Ecto neural progenitor cell (in vitro differentiated cells): ENCODE data around the gene DNMBP.

Source experiments
- DNase-seq: peaks from one replicate; pipeline ENCODE4 v3.0.0-alpha.2; 2018; ENCODE audit warnings: low spot score

DNMBP gene, protein sequence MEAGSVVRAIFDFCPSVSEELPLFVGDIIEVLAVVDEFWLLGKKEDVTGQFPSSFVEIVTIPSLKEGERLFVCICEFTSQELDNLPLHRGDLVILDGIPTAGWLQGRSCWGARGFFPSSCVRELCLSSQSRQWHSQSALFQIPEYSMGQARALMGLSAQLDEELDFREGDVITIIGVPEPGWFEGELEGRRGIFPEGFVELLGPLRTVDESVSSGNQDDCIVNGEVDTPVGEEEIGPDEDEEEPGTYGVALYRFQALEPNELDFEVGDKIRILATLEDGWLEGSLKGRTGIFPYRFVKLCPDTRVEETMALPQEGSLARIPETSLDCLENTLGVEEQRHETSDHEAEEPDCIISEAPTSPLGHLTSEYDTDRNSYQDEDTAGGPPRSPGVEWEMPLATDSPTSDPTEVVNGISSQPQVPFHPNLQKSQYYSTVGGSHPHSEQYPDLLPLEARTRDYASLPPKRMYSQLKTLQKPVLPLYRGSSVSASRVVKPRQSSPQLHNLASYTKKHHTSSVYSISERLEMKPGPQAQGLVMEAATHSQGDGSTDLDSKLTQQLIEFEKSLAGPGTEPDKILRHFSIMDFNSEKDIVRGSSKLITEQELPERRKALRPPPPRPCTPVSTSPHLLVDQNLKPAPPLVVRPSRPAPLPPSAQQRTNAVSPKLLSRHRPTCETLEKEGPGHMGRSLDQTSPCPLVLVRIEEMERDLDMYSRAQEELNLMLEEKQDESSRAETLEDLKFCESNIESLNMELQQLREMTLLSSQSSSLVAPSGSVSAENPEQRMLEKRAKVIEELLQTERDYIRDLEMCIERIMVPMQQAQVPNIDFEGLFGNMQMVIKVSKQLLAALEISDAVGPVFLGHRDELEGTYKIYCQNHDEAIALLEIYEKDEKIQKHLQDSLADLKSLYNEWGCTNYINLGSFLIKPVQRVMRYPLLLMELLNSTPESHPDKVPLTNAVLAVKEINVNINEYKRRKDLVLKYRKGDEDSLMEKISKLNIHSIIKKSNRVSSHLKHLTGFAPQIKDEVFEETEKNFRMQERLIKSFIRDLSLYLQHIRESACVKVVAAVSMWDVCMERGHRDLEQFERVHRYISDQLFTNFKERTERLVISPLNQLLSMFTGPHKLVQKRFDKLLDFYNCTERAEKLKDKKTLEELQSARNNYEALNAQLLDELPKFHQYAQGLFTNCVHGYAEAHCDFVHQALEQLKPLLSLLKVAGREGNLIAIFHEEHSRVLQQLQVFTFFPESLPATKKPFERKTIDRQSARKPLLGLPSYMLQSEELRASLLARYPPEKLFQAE (N-terminal part only)

DNA sequence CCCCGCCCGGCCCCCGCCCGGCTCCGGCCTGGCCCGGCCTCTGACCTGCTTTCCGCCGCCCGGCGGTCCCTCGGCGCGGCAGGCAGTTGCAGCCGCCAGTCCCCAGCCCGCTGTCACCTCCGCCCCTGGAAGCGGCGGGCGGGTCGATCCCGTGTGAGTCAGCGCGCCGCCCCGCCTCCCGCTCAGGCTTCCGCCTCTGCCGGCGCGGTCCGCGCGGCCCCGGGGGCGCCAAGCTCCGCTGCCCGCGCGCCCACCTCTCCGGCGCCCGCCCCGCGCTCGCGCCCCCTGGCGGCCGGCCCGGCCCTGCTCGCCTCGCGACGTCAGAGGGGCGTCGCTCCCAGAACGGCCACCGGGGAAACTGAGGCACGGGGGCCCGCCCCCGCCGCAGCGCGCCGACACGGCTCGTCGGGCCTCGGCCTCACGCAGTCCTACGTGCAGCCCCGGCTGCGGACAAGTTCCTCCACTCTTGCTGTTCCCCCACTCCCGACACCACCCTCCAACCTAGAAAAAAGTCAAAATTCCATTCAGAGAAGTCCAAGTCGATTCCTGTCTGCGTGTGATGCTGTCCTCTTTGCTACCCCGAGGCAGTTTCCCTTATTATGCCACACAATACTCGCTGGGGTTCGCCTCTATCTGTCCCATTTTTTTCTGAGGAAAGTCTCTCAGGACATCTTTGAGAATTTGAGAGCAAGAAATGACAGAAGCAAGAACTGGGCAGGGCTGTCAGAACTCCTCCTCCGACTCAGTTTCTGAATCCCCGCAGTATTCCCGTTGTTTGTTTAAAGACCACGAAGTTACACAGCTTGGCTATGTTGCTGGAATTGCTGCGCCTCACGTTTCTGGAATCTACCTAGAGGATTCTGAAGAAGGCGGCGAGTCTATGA lies at the start of gene DNMBP:
TSS of gene DNMBP (minus strand) at position 155 of the 884 bp plus-strand sequence. CDS start 37,823 bp downstream, outside the sequence.
- DNase-seq, result peak; percentile 89

DNA sequence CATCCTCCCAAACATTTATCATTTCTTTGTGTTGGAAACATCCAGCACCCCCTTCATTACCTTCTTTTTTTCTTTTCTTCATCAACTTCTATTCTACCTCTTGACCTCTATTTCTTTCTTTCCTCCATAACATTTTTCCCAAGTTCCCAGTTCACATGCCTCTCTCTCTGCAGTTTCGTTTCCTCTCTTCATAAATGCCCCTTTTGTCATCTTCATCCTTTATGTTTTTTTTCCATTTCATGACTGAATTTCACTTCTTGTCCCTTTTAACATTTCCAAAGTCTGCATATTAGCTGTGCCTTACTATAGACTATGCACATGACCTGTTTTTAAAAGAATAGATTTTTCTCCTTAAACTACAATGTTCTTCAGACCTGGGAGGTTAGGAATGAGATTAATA lies 48.2 kb upstream of the DNMBP start:
- no peak for DNase-seq

GRCh38 chr10:100053686-100054460 lies 44.1 kb upstream of the DNMBP start:
- no peak for DNase-seq

GRCh38 chr10:100046021-100046486 lies 36.3 kb upstream of the DNMBP start:
- peak; percentile 90 for DNase-seq

DNA sequence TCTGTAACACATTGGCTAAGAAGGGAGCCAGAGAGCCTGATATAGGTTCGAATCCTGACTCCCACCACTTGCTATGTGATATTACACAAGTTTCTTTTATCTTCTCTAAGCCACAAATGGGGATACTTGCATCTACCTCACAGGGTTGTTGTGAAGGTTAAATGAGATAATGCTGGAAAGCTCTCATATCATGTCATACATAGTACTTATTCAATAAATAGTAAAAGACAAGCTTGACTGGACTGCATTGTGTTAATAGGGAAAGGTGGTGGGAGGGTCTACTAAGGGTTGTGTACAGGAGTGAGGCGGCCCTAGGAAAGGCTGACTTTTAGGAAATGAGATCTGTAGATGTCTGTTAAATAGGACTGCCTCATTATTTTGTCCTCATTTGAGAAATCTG lies 35.8 kb upstream of the DNMBP start:
- no peak for DNase-seq

DNA sequence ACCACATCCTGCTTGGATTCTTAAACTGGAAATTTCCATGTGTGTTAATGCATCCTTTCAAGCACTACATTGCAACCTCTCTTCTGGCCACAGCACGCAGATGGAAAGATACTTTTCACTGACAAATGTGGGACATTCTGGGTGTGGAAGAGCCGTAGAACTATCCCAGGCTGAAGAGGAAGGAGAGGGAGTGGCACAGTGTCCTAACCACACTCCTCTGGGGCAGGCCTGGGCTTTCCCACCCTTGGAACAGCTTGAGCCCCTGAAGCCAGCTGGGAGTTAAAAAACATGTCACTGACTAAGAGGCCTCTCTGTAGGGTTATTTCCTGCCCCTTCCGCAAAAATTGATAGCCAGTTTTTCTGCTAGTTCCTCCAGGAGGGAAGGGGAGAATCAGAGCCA lies 34.0 kb upstream of the DNMBP start:
- no peak for DNase-seq

DNA sequence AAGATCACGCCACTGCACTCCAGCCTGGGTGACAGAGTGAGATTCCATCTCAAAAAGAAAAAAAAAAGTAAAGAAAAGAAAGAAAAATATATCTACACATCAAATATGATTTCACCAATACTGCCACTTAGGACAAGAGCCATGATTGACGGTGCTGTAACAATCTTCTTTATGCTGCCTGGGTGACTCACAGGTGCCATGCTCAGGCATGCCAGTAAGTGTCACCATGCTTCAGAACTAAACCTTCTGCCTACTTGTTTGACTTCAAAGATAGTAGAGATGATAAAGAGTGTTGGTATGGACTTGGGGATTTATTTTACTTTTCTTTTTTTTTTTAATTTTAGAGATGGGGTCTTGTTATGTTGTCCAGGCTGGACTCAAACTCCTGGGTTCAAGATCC lies 33.6 kb upstream of the DNMBP start:
- no peak for DNase-seq

GRCh38 chr10:100041306-100042002 lies 31.7 kb upstream of the DNMBP start:
- DNase-seq, result no peak

- no peak for DNase-seq
Measured at GRCh38 chr10:100038561-100039071, 28.9 kb upstream of the DNMBP start.

DNA sequence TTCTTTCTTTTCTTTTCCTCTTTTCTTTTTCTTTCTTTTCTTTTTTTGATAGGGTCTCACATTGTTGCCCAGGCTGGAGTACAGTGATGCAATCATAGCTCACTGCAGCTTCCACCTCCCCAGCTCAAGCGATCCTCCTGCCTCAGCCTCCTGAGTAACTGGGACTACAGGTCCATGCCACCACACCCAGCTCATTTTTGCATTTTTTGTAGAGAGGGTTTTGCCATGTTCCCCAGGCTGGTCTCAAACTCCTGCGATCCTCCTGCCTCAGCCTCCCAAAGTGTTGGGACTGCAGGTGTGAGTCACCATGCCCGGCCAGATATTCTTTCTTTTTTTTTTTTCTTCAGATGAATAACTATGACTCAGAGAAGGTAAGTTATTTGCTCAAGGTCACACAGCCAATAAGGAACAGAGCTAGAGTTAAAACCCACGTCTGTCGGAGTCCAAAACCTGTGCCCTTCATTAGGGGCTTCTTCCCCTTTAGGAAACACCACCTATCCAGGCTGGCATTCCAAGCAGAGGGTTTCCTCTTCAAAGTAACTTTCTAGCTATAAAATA lies 28.1 kb upstream of the DNMBP start:
- DNase-seq, result no peak

DNA sequence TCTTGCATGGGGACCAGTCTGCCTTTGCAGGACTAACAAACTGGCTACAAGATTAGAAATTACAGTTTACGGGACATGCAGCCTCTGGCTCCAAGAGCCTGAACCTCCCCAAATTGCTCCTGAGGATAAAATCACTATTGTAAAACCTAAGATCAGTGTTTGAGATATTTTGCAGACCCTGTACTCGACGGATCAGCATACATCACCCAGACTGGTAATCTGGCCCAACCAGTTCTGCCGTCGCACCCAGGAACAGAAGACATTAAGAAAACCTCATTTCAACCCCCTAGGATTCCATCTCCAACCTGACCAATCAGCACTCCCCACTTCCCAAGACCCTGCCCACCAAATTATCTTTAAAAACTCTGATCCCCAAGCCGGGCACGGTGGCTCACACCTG lies 27.1 kb upstream of the DNMBP start:
- no peak for DNase-seq

DNA sequence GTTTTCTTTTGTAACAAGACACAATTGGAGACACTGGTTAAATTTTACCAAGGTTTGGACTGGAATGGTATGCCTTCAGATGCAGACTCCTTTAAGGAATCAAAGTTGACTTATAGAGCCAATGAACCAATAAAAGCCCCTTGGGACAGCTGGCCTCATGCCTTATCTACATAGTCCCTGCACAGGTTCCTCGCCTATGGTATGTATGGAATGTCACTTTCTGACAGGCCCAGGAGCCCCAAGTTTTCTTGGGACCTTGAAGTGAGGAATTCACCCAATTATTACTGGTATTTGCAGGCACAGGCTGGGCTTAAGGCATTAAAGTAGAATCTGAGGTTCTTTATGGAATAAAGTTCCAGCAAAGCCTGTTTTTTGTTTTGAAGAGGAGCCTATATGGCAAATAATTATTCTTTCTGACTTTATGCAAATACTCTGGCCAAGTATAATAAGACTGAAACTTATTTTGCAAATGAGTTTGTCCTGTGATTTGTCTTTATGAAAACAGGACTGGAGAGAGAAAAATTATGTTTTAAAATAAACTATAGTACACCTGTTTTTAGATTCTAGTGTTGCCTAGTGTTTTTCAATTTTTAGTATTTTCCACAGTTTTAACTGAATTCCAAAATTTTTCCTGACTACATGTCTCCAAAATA lies 24.1 kb upstream of the DNMBP start:
- no peak for DNase-seq

GRCh38 chr10:100027416-100027815 lies 17.7 kb upstream of the DNMBP start:
- DNase-seq, result no peak

GRCh38 chr10:100025576-100025975 lies 15.8 kb upstream of the DNMBP start:
- DNase-seq, result no peak

- DNase-seq, result no peak
Measured at GRCh38 chr10:100024748-100025147, 15.0 kb upstream of the DNMBP start.

- no peak for DNase-seq
Measured at GRCh38 chr10:100022403-100022802, 12.7 kb upstream of the DNMBP start.

- DNase-seq, result no peak
Measured at GRCh38 chr10:100021322-100021721, 11.6 kb upstream of the DNMBP start.

GRCh38 chr10:100020886-100021253 lies 11.1 kb upstream of the DNMBP start:
- DNase-seq, result no peak
